ENCODE data around the gene PAGE4. TPM values are rescaled to one million over a fixed set of nuclear protein-coding genes. Genes with fewer than 3 reads are reported as not detected.

PAGE4 gene
- total RNA-seq, 4 donors from 2014 or later = not detected

DNA sequence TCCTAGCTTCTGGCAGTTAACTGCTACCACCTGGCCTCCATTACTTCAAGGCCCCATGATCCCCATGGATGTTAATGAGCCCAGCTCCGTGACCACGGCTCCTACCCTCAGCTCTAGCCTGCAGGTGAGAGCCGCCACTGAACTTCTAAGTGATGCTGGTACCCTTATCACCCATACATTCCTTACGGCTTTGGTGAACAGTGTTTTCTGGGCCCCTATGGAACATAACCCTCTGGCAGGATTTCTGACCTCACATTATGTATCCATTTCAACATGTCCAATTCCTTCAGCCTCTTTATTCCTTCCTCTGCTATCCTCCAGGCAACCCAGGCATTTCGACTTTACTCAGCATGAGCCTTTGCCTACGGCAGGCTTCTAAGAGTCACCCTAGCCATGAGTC lies 24.6 kb downstream of the PAGE4 start:
- DNase-seq (ENCODE audit: low spot score in 2 of 2) = no peak
- Histone ChIP-seq H3K27ac (no peak overlapping the region), H3K36me3 (no peaks in the 10 kb centered on the region), H3K27me3 (no peaks in the 10 kb centered on the region), H3K4me1 (no peaks in the 10 kb centered on the region), H3K4me3 (no peak overlapping the region), H3K9me3 (no peaks in the 10 kb centered on the region)
- TF ChIP-seq, protein P1, sequence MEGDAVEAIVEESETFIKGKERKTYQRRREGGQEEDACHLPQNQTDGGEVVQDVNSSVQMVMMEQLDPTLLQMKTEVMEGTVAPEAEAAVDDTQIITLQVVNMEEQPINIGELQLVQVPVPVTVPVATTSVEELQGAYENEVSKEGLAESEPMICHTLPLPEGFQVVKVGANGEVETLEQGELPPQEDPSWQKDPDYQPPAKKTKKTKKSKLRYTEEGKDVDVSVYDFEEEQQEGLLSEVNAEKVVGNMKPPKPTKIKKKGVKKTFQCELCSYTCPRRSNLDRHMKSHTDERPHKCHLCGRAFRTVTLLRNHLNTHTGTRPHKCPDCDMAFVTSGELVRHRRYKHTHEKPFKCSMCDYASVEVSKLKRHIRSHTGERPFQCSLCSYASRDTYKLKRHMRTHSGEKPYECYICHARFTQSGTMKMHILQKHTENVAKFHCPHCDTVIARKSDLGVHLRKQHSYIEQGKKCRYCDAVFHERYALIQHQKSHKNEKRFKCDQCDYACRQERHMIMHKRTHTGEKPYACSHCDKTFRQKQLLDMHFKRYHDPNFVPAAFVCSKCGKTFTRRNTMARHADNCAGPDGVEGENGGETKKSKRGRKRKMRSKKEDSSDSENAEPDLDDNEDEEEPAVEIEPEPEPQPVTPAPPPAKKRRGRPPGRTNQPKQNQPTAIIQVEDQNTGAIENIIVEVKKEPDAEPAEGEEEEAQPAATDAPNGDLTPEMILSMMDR (IDR thresholded peaks at IDR 0.05) = no peak
- TF ChIP-seq EP300 (IDR thresholded peaks at IDR 0.05) (no peak), POLR2A (IDR thresholded peaks at IDR 0.05) (no peak)
- 65 to 72% methylated on average over 6 of the region's 6 CpGs for WGBS, 2 donors

DNA sequence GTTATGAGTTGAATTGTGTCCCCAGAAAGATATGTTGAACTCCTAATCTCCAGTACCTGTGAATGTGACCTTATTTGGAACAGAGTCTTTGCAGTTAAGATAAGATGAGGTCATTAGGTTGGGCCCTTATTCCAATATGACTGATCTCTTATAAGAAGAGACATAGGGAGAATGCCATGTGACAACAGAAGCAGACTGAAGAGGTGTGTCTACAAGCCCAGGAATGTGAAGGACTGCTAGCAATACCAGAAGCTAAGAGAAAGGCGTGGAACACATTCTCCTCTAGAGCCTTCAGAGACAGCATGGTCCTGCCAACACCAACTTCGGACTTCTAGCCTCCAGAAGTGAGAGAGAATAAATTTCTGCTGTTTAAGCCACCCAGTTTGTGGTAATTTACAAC lies 27.7 kb downstream of the PAGE4 start:
- H3K27me3 ChIP-seq = no peaks in the 10 kb centered on the region
- 50 to 52% methylated on average over 2 of the region's 2 CpGs for WGBS, 2 donors
- no peak overlapping the region for H3K27ac ChIP-seq
- no peaks in the 10 kb centered on the region for H3K9me3 ChIP-seq
- no peak overlapping the region for H3K4me3 ChIP-seq
- no peak for DNase-seq (ENCODE audit: low spot score in 2 of 2)
- H3K4me1 ChIP-seq = no peaks in the 10 kb centered on the region
- no peaks in the 10 kb centered on the region for H3K36me3 ChIP-seq
- TF ChIP-seq, protein P1 (IDR thresholded peaks at IDR 0.05) = no peak
- TF ChIP-seq EP300 (IDR thresholded peaks at IDR 0.05) = no peak

DNA sequence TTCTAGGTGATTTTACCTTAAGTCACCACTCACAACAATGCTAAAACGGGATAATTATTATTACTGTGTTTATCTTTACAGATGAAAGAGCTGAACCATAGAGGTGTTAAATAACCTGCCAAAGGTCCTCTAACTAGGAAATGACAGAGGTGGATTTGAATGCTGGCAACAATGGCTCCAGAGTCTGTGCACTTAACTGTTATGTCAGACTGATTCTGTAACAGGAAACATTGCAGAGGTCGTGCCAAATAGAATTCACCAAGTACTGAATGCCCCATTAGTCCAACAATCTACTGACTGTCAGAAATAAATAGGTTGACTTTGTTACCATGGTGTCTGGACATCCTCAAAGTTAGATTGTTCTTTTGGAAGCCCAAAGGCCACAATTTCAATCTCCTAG lies 29.2 kb downstream of the PAGE4 start:
- Histone ChIP-seq H3K36me3 (no peaks in the 10 kb centered on the region), H3K4me3 (no peak overlapping the region), H3K27me3 (no peaks in the 10 kb centered on the region), H3K27ac (no peak overlapping the region), H3K9me3 (no peaks in the 10 kb centered on the region), H3K4me1 (no peaks in the 10 kb centered on the region)
- TF ChIP-seq, protein P1 (IDR thresholded peaks at IDR 0.05) = no peak
- TF ChIP-seq POLR2A (IDR thresholded peaks at IDR 0.05) (no peak), EP300 (IDR thresholded peaks at IDR 0.05) (no peak)
- no peak for DNase-seq (ENCODE audit: low spot score in 2 of 2)
- 47 to 63% methylated on average over 2 of the region's 2 CpGs for WGBS, 2 donors

DNA sequence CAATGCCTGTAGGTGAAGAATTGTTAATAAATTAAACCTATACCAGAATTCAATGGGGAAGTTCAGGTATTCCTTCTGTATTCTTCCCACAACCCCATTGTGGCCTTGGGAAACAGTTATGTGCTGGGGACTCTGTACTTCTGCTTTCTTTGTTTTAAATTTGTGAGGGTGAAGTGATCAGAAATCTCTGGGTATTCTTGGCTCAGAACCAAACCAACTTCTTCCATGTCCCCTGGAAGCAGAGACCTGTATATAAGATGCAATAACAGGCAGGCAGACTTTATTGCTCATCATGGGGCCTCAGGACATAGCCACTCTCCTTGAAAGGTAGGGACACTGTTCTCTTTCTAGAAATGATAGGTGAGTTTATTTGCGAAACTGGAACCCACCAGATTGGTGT lies 30.4 kb downstream of the PAGE4 start:
- Histone ChIP-seq H3K9me3 (no peaks in the 10 kb centered on the region), H3K4me1 (no peaks in the 10 kb centered on the region), H3K4me3 (no peak overlapping the region), H3K27me3 (no peaks in the 10 kb centered on the region), H3K27ac (no peak overlapping the region), H3K36me3 (no peaks in the 10 kb centered on the region)
- 87 to 100% methylated on average over 1 of the region's 1 CpG for WGBS, 2 donors
- no peak for DNase-seq (ENCODE audit: low spot score in 2 of 2)
- no peak for TF ChIP-seq EP300 (IDR thresholded peaks at IDR 0.05)
- TF ChIP-seq POLR2A (IDR thresholded peaks at IDR 0.05) = no peak
- TF ChIP-seq, protein P1 (IDR thresholded peaks at IDR 0.05) = no peak

DNA sequence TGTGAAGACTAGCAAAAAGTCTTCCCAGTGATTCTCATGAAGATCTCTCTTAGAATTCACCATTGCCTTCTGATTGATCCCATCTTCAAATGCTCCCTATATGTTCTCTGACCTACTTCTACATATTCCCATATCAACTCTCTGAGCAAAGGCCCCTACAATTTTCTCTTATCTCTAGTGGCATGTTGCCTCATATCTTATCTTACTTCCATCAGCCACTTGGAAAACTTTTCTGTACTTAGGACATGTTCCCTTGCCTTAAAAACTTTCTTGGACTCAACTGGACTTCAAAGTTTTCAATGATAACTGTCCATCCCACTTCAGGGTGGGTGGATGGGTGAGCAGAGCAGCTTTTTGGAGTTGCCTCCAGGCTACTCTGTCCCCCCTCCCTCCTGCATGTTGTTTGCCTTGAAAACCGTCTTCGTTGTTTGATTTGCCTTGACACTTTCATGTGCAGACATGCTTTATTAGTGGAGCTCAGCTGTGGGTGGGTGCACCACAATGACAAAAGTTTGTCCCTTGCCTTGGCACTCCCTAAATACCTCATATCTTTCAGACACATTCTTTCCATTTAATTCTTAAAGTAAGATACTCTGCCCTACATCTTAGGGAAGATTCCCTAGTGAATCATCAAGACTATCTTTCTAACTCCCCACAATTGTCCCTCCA lies 31.9 kb downstream of the PAGE4 start:
- Histone ChIP-seq H3K4me3 (no peak overlapping the region), H3K27me3 (no peaks in the 10 kb centered on the region), H3K9me3 (no peaks in the 10 kb centered on the region), H3K27ac (no peak overlapping the region), H3K36me3 (no peaks in the 10 kb centered on the region), H3K4me1 (no peaks in the 10 kb centered on the region)
- no peak for TF ChIP-seq POLR2A (IDR thresholded peaks at IDR 0.05)
- no peak for TF ChIP-seq EP300 (IDR thresholded peaks at IDR 0.05)
- TF ChIP-seq, protein P1 (IDR thresholded peaks at IDR 0.05) = no peak
- WGBS, 2 donors = 70 to 79% methylated on average over 2 of the region's 2 CpGs
- DNase-seq (ENCODE audit: low spot score in 2 of 2) = no peak
